Liver (tissue), 3 donors: ENCODE results near the gene GATA2.

Experiments
- EGR1 ChIP-seq, 2 donors: IDR thresholded peaks; 2 replicates each; pipeline ENCODE4 v1.6.1; 2016 to 2018; ENCODE audit warnings: antibody characterized with exemption in 2 of 2, low read depth in 2 of 2
- HNF4G ChIP-seq: IDR thresholded peaks from 2 replicates; pipeline ENCODE4 v1.6.1; 2016; ENCODE audit warnings: antibody characterized with exemption
- JUND ChIP-seq, 2 donors: IDR thresholded peaks; 2 replicates each; pipeline ENCODE4 v1.6.1; 2016; ENCODE audit warnings: antibody characterized with exemption in 2 of 2
- RAD21 ChIP-seq, 2 donors: IDR thresholded peaks; 2 replicates each; pipeline ENCODE4 v1.6.1; 2016; ENCODE audit warnings: antibody characterized with exemption in 2 of 2, mild to moderate bottlenecking in 2 of 2
- RXRA ChIP-seq, 2 donors: IDR thresholded peaks; 2 replicates each; pipeline ENCODE4 v1.6.1; 2017 to 2018; ENCODE audit warnings: antibody characterized with exemption in 2 of 2, mild to moderate bottlenecking in 1 of 2
- SP1 ChIP-seq: IDR thresholded peaks from 2 replicates; pipeline ENCODE4 v1.6.1; 2018; ENCODE audit warnings: antibody characterized with exemption, mild to moderate bottlenecking
- TAF1 ChIP-seq: conservative IDR thresholded peaks from 2 replicates; pipeline ENCODE4 v1.6.1; 2016; ENCODE audit warnings: antibody characterized with exemption, mild to moderate bottlenecking
- YY1 ChIP-seq: IDR thresholded peaks from 2 replicates; pipeline ENCODE4 v1.6.1; 2016; ENCODE audit warnings: antibody characterized with exemption, mild to moderate bottlenecking
- ZBTB33 ChIP-seq: IDR thresholded peaks from 2 replicates; pipeline ENCODE4 v1.6.1; 2016; ENCODE audit warnings: antibody characterized with exemption
- TF ChIP-seq, protein P1 (sequence below): fragments of 150-350 bp; IDR thresholded peaks from 2 replicates; pipeline ENCODE4 v1.5.1; 2017; ENCODE audit warnings: improper control_type of control experiment, low read depth, low read length; ENCODE audit not compliant: missing input control
- TF ChIP-seq, protein P2 (sequence below): IDR thresholded peaks from 2 replicates; pipeline ENCODE4 v1.6.1; 2016; ENCODE audit warnings: antibody characterized with exemption, mild to moderate bottlenecking
- TF ChIP-seq, protein P3 (sequence below): IDR thresholded peaks from 2 replicates; pipeline ENCODE4 v1.6.1; 2016; ENCODE audit warnings: antibody characterized with exemption
- TF ChIP-seq, protein P4 (sequence below): IDR thresholded peaks from 2 replicates; pipeline ENCODE4 v1.6.1; 2016; ENCODE audit warnings: antibody characterized with exemption
- donor health status: healthy.
- donor health status: healthy.

- TF ChIP-seq, protein P1, sequence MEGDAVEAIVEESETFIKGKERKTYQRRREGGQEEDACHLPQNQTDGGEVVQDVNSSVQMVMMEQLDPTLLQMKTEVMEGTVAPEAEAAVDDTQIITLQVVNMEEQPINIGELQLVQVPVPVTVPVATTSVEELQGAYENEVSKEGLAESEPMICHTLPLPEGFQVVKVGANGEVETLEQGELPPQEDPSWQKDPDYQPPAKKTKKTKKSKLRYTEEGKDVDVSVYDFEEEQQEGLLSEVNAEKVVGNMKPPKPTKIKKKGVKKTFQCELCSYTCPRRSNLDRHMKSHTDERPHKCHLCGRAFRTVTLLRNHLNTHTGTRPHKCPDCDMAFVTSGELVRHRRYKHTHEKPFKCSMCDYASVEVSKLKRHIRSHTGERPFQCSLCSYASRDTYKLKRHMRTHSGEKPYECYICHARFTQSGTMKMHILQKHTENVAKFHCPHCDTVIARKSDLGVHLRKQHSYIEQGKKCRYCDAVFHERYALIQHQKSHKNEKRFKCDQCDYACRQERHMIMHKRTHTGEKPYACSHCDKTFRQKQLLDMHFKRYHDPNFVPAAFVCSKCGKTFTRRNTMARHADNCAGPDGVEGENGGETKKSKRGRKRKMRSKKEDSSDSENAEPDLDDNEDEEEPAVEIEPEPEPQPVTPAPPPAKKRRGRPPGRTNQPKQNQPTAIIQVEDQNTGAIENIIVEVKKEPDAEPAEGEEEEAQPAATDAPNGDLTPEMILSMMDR, result no peak
- no peak for TF ChIP-seq YY1
- no peak for TF ChIP-seq EGR1 (IDR thresholded peaks at IDR 0.05; ENCODE audit: low read depth in 2 of 2)
- TF ChIP-seq HNF4G, result no peak
- TF ChIP-seq TAF1, result no peak
- TF ChIP-seq JUND (IDR thresholded peaks at IDR 0.05), result no peak
- TF ChIP-seq RXRA (IDR thresholded peaks at IDR 0.05), result no peak
- TF ChIP-seq SP1, result no peak
- TF ChIP-seq, protein P2, sequence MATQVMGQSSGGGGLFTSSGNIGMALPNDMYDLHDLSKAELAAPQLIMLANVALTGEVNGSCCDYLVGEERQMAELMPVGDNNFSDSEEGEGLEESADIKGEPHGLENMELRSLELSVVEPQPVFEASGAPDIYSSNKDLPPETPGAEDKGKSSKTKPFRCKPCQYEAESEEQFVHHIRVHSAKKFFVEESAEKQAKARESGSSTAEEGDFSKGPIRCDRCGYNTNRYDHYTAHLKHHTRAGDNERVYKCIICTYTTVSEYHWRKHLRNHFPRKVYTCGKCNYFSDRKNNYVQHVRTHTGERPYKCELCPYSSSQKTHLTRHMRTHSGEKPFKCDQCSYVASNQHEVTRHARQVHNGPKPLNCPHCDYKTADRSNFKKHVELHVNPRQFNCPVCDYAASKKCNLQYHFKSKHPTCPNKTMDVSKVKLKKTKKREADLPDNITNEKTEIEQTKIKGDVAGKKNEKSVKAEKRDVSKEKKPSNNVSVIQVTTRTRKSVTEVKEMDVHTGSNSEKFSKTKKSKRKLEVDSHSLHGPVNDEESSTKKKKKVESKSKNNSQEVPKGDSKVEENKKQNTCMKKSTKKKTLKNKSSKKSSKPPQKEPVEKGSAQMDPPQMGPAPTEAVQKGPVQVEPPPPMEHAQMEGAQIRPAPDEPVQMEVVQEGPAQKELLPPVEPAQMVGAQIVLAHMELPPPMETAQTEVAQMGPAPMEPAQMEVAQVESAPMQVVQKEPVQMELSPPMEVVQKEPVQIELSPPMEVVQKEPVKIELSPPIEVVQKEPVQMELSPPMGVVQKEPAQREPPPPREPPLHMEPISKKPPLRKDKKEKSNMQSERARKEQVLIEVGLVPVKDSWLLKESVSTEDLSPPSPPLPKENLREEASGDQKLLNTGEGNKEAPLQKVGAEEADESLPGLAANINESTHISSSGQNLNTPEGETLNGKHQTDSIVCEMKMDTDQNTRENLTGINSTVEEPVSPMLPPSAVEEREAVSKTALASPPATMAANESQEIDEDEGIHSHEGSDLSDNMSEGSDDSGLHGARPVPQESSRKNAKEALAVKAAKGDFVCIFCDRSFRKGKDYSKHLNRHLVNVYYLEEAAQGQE, result no peak
- TF ChIP-seq, protein P3, sequence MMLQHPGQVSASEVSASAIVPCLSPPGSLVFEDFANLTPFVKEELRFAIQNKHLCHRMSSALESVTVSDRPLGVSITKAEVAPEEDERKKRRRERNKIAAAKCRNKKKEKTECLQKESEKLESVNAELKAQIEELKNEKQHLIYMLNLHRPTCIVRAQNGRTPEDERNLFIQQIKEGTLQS, result no peak
- TF ChIP-seq, protein P4, sequence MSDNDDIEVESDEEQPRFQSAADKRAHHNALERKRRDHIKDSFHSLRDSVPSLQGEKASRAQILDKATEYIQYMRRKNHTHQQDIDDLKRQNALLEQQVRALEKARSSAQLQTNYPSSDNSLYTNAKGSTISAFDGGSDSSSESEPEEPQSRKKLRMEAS, result no peak
- no peak for TF ChIP-seq RAD21 (IDR thresholded peaks at IDR 0.05)
- no peak for TF ChIP-seq ZBTB33
Observed at GRCh38 chr3:128468285-128468790, 24.7 kb downstream of the GATA2 start.
